GM21619 (cell line): Measurements from ENCODE around the gene TMUB1.

Source experiments
- ATAC-seq: cut with Tn5 transposase; IDR thresholded peaks from one replicate; pipeline ENCODE4 v1.9.1; 2021; ENCODE audit not compliant: unreplicated experiment

The TMUB1 gene

DNA sequence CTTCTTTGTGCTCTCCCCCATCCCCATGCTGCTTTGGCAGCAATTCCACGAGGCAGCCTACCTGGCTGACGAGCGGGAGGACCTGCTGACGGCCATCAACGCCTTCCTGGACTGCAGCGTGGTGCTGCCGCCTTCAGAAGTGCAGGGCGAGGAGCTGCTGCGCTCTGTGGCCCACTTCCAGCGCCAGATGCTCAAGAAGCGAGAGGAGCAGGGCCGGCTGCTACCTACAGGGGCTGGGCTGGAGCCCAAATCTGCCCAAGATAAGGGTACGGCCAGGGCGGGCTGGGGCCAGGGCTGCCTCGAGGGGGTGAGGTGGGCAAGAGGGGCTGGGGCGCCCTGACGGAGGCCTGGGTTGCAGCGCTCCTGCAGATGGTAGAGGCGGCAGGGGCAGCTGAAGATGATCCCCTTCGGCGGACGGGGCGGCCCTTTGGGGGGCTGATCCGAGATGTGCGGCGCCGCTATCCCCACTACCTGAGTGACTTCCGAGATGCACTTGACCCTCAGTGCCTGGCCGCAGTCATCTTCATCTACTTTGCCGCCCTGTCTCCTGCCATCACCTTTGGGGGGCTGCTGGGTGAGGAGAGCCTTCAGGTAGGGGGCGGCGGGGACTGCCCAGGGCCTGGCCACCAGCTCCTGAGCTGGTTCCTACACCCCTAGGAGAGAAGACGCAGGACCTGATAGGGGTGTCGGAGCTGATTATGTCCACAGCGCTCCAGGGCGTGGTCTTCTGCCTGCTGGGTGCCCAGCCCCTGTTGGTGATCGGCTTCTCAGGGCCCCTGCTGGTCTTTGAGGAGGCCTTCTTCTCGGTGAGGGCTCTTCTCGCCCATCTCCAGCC lies 12.0 kb downstream of the TMUB1 start:
- no peak for ATAC-seq

GRCh38 chr7:151070574-151070960 lies 12.7 kb downstream of the TMUB1 start:
- ATAC-seq = no peak

DNA sequence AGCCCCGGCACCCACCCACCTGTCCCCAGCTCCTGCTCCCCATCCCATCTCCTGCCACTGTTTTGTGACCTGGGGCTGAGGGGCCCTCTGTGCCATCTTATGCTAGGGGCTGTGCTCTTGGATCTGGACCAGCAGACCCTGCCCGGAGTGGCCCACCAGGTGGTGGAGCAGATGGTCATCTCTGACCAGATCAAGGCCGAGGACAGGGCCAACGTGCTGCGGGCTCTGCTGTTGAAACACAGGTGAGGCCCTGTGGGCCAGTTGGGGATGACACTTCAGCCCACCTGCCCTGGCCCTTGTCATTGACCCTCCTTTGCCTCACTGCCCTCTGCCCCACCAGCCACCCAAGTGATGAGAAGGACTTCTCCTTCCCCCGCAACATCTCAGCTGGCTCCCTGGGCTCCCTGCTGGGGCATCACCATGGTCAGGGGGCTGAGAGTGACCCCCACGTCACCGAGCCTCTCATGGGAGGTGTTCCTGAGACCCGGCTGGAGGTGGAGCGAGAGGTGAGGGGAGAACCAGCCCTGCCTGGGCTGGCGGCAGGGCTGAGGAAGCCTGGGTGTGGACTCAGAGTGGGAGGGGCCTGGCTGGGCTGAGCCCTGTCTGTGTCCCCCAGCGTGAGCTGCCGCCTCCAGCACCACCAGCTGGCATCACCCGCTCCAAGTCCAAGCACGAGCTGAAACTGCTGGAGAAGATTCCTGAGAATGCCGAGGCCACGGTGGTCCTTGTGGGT lies 13.3 kb downstream of the TMUB1 start:
- no peak for ATAC-seq

DNA sequence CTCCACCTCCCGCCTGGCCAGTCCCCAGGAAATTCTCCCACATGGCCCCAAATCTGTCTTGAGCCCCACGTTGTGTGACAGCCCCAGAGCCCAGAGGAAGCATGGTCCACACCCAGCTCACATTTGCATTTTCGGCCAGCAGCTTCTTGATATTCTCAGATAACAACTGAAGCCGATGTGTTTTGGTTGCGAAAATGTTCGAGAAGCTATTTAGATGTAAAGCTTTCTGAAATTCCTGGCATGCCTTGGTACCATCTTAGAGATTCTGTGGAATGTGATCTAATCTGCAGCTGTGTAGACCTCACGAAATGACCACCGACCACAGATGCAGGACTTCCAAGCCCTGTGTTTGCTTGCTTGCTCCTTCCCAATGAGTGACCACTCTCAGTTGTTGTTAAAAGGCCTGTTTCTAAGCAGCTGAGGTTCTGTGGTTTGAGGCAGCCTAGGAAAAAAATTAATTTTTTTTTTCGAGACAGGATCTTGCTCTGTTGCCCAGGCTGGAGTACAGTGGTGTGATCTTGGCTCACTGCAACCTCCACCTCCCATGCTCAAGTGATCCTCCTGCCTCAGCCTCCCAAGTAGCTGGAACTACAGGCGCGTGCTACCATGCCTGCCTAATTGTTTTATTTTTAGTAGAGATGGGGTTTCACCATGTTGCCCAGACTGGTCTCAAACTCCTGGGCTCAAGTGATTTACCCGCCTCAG lies 15.1 kb downstream of the TMUB1 start:
- ATAC-seq = no peak

- ATAC-seq = no peak
These were observed 16.9 kb downstream of the TMUB1 start for GRCh38 chr7:151066273-151066974.

GRCh38 chr7:151065516-151065915 lies 17.8 kb downstream of the TMUB1 start:
- ATAC-seq = no peak

DNA sequence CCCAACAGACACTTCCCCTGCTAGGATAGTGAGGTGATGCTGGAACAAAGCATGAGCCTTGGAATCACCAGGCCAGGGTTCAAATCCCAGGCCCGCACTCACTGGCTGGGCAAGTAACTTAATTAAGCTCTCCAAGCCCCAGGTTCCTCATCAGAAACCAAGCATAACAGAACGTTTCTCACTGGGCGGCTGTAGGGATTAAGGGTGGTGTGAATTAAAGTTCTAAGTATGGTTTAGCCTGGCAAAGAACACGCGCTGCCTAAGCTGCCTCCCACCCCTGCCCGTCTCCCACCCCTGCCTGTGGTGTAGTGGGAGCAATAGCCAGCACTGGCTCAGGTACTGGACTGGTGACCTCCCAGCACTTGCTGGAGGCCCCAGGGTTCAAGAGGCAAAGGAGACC lies 18.3 kb downstream of the TMUB1 start:
- ATAC-seq = no peak

DNA sequence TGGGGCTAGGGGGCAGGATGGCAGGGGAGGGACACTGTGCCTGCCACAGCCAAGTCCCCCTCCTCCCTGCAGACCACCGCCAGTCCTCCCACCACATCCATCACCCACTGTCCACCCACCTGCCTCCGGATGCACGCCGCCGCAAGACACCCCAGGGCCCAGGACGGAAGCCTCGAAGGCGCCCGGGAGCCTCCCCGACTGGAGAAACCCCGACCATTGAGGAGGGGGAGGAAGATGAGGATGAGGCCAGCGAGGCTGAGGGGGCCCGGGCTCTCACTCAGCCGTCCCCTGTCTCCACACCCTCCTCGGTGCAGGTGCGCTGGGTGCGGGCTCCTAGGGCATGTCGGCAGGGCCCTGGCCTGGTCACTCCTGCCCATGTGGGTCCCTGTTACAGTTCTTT lies 18.8 kb downstream of the TMUB1 start:
- no peak for ATAC-seq

GRCh38 chr7:151063212-151063561 lies 20.1 kb downstream of the TMUB1 start:
- no peak for ATAC-seq

GRCh38 chr7:151062399-151063211 lies 20.7 kb downstream of the TMUB1 start:
- ATAC-seq = no peak

DNA sequence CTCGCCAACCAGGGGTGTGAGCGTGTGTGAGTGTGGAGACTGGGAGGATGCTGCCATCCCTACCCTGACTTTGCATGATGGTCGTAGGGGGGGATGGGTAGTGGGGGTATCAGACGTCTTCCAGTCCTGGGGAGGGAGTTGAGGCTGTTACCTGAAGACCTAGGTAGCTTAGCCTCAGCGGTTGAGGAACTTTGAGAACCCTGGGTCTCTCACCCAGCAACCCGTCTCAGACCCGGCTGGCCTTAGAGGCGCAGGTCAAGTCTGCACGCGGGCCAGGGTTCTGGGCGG lies 21.2 kb downstream of the TMUB1 start:
- no peak for ATAC-seq

GRCh38 chr7:151061213-151062110 lies 21.8 kb downstream of the TMUB1 start:
- ATAC-seq = no peak

DNA sequence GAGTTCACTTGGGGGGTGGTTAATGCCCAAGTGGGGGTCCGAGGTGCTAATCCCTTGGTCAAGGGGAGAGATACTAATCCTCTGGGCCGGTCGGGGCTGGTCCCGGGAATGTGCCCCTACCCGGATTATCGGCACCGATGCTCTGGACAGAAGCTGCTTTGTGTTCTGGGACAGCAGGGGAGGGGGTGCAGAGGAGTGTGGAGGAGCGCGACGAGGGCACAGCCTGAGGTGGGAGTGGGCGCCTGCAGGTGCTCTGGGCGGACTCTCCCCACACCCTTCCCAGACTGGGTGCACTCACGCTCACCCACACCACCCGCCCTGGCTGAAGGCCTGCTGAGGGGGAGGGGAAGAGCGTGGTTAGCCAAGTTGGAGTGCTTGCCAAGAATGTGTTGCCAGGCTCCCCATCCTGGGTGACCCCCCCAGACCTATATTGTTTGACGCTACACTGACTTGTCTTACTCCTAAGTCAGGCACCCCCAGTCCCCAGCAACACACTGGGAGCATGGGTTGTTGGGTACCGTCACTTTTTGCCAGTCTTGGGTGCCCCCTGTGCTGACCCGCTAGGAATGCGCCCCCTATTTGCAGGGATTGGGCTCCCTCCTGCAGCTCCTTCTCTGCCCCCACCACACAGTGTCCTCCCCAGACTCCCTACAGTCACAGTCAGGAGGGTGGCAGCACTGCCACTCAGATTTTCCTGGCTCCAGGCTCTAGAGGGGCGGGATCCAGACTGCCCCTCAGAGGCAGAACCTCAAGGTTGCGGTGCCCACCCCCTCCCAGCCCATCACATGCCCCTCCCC lies 22.7 kb downstream of the TMUB1 start:
- ATAC-seq = no peak

- no peak for ATAC-seq
These were observed 23.2 kb downstream of the TMUB1 start for GRCh38 chr7:151060113-151060415.

DNA sequence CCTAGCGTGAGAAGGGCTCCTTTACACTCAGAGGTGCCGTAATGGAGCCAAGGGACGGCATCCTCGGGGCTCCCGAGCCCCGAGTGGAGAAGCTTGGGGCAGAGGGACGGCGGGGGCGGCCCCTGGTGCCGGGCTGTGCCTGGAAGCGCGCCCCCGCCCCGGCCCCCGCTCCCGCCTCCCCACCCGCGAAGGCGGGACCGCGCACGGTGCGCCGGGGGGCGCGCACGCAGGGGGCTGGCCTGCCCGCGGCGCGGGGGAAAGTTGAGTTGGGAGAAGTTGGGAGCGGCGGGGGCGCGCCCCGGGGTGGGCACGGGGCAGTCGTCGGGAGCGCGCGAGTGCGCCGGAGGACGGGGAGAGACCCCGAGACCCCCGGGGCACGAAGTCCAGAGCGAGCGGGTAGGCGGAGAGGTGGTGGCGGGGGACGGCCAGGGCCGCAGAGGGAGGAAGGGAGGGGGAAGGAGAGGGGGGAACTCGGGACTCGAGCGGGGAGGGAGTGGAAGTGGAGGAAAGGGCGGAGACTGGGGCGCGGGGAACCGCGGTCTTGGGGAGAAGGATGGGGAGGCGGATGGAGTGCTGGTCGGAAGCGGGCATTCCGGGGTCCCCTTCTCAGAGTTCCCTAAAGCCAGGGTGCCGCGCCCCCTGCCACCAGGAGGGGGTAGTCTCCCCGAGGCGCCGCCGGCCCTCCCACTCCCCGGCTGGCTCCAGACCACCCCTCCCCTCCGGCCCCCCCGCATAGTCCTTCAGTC lies 23.8 kb downstream of the TMUB1 start, which contains the start of gene SLC4A2:
Gene SLC4A2, plus strand, starts transcription at position 223 of the 746 bp plus-strand sequence. CDS start 2,399 bp downstream, outside the sequence.
- peak; percentile 30 for ATAC-seq

DNA sequence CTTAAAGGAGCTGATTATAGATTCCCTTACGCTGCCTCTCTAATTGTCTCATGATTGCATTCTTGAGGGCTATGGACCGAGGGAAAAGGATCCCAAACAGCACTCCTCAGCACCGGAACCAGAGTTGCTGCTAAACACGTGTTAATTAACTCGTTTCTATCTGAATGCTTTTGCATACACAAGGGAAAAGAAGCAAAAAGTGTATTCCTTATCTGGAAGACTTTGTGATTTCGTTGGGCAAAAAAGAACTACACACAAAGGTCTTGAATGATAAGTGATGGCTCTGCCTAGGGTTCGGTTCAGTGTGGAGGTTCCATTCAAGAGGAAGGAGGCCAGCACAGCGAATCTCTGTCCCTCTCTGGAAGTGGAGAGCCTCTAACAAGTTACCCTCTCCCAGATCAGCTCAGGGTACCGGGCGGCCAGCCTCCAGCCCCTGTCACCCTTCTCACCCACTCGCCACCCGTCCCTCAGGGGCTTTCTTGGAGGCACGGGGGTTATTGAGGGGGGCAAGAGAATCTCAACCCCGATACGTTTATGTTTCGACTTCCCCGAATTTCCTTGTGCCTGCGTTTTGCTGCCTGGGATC lies 24.4 kb downstream of the TMUB1 start:
- no peak for ATAC-seq

- peak; percentile 87 for ATAC-seq
These were observed 25.1 kb downstream of the TMUB1 start for GRCh38 chr7:151057989-151058780.
